ENCODE measurements around the gene PI4K2A.

Gene PI4K2A

GRCh38 chr10:97675222-97675621 is 34.8 kb downstream of the PI4K2A start:
- Histone ChIP-seq H3K79me2 (ENCODE audit: insufficient read depth, low read depth) (no peaks in the 10 kb centered on the region), H3K36me3 (ENCODE audit: insufficient read depth) (no peaks in the 10 kb centered on the region), H3K4me1 (ENCODE audit: low read depth, poor library complexity, severe bottlenecking) (peaks cover 7% of the 10 kb centered on the region), H2AFZ (ENCODE audit: low read depth) (no peak overlapping the region), H3K9ac (no peak overlapping the region), H3K4me3 (IDR thresholded peaks at IDR 0.05; ENCODE audit: insufficient read depth, low read depth, low read length) (no peak overlapping the region), H3K4me2 (no peak overlapping the region), H4K20me1 (ENCODE audit: insufficient read depth) (no peaks in the 10 kb centered on the region), H3K27me3 (ENCODE audit: insufficient read depth, low read depth) (no peaks in the 10 kb centered on the region), H3K27ac (no peak overlapping the region)
- no peak for TF ChIP-seq CTCF (conservative IDR thresholded peaks at IDR 0.05; ENCODE audit: low read depth, low read length)

GRCh38 chr10:97676770-97677581 is 36.5 kb downstream of the PI4K2A start:
- no peak overlapping the region for H2AFZ ChIP-seq (ENCODE audit: low read depth)
- no peaks in the 10 kb centered on the region for H3K79me2 ChIP-seq (ENCODE audit: insufficient read depth, low read depth)
- H3K9ac ChIP-seq: no peak overlapping the region
- H3K4me3 ChIP-seq (IDR thresholded peaks at IDR 0.05; ENCODE audit: insufficient read depth, low read depth, low read length): no peak overlapping the region
- no peaks in the 10 kb centered on the region for H4K20me1 ChIP-seq (ENCODE audit: insufficient read depth)
- no peak overlapping the region for H3K4me2 ChIP-seq
- H3K36me3 ChIP-seq (ENCODE audit: insufficient read depth): no peaks in the 10 kb centered on the region
- peaks cover 7% of the 10 kb centered on the region for H3K4me1 ChIP-seq (ENCODE audit: low read depth, poor library complexity, severe bottlenecking)
- H3K27me3 ChIP-seq (ENCODE audit: insufficient read depth, low read depth): no peaks in the 10 kb centered on the region
- H3K27ac ChIP-seq: no peak overlapping the region
- peak; percentile 81 for TF ChIP-seq CTCF (conservative IDR thresholded peaks at IDR 0.05; ENCODE audit: low read depth, low read length)

- Histone ChIP-seq H4K20me1 (ENCODE audit: insufficient read depth) (no peaks in the 10 kb centered on the region), H2AFZ (ENCODE audit: low read depth) (no peak overlapping the region), H3K27ac (no peak overlapping the region), H3K4me3 (IDR thresholded peaks at IDR 0.05; ENCODE audit: insufficient read depth, low read depth, low read length) (no peak overlapping the region), H3K4me1 (ENCODE audit: low read depth, poor library complexity, severe bottlenecking) (peaks cover 10% of the 10 kb centered on the region), H3K36me3 (ENCODE audit: insufficient read depth) (no peaks in the 10 kb centered on the region), H3K27me3 (ENCODE audit: insufficient read depth, low read depth) (no peaks in the 10 kb centered on the region), H3K79me2 (ENCODE audit: insufficient read depth, low read depth) (no peaks in the 10 kb centered on the region), H3K9ac (no peak overlapping the region), H3K4me2 (no peak overlapping the region)
- no peak for TF ChIP-seq CTCF (conservative IDR thresholded peaks at IDR 0.05; ENCODE audit: low read depth, low read length)
Measured at GRCh38 chr10:97679594-97679993, 39.1 kb downstream of the PI4K2A start.

- H3K4me3 ChIP-seq (IDR thresholded peaks at IDR 0.05; ENCODE audit: insufficient read depth, low read depth, low read length): no peak overlapping the region
- H2AFZ ChIP-seq (ENCODE audit: low read depth): no peak overlapping the region
- no peak overlapping the region for H3K9ac ChIP-seq
- no peak overlapping the region for H3K4me2 ChIP-seq
- H4K20me1 ChIP-seq (ENCODE audit: insufficient read depth): no peaks in the 10 kb centered on the region
- no peaks in the 10 kb centered on the region for H3K36me3 ChIP-seq (ENCODE audit: insufficient read depth)
- H3K27ac ChIP-seq: no peak overlapping the region
- TF ChIP-seq CTCF (conservative IDR thresholded peaks at IDR 0.05; ENCODE audit: low read depth, low read length): no peak
- no peaks in the 10 kb centered on the region for H3K79me2 ChIP-seq (ENCODE audit: insufficient read depth, low read depth)
- no peaks in the 10 kb centered on the region for H3K27me3 ChIP-seq (ENCODE audit: insufficient read depth, low read depth)
- peaks cover 14% of the 10 kb centered on the region for H3K4me1 ChIP-seq (ENCODE audit: low read depth, poor library complexity, severe bottlenecking)
Measured at GRCh38 chr10:97682042-97682441, 41.6 kb downstream of the PI4K2A start.
